ENCODE results near the gene CCDC89. TPM values are rescaled to one million over a fixed set of nuclear protein-coding genes. Genes with fewer than 3 reads are reported as not detected.

CCDC89 gene
- total RNA-seq, 4 donors from 2014 or later, result 1.7 to 3.4 (median 1.7) TPM

GRCh38 chr11:85724748-85725465 lies 38.9 kb upstream of the CCDC89 start:
- TF ChIP-seq POLR2A (IDR thresholded peaks at IDR 0.05) (no peak), POLR2AphosphoS5 (IDR thresholded peaks at IDR 0.05) (no peak), EP300 (IDR thresholded peaks at IDR 0.05) (no peak), CTCF (IDR thresholded peaks at IDR 0.05) (no peak)
- Histone ChIP-seq H3K36me3 (no peaks in the 10 kb centered on the region), H3K27me3 (no peaks in the 10 kb centered on the region), H3K4me3 (no peak overlapping the region), H3K27ac (no peak overlapping the region), H3K9me3 (no peaks in the 10 kb centered on the region), H3K4me1 (no peaks in the 10 kb centered on the region)
- no peak for ATAC-seq
- WGBS, 2 donors (ENCODE audit: low coverage in 1 of 2), result 74 to 87% methylated on average over 3 to 6 of the region's 6 CpGs

GRCh38 chr11:85723088-85723487 lies 37.1 kb upstream of the CCDC89 start:
- 100% methylated on average over 1 of the region's 5 CpGs for WGBS, 2 donors (ENCODE audit: low coverage in 1 of 2)
- Histone ChIP-seq H3K27ac (no peak overlapping the region), H3K4me3 (no peak overlapping the region), H3K4me1 (no peaks in the 10 kb centered on the region), H3K27me3 (no peaks in the 10 kb centered on the region), H3K9me3 (no peaks in the 10 kb centered on the region), H3K36me3 (no peaks in the 10 kb centered on the region)
- ATAC-seq, result no peak
- TF ChIP-seq POLR2A (IDR thresholded peaks at IDR 0.05) (no peak), POLR2AphosphoS5 (IDR thresholded peaks at IDR 0.05) (no peak), EP300 (IDR thresholded peaks at IDR 0.05) (no peak)

GRCh38 chr11:85721191-85721590 lies 35.2 kb upstream of the CCDC89 start:
- no peak for ATAC-seq

GRCh38 chr11:85718991-85719807 lies 33.2 kb upstream of the CCDC89 start:
- WGBS, 2 donors (ENCODE audit: low coverage in 1 of 2), result 25 to 85% methylated on average over 4 to 9 of the region's 10 CpGs
- Histone ChIP-seq H3K27ac (peak overlapping the region in 3 of 4 donors; percentile 22 to 38 (median 38)), H3K4me1 (no peaks in the 10 kb centered on the region), H3K27me3 (no peaks in the 10 kb centered on the region), H3K4me3 (peak overlapping the region in 1 of 2 donors; percentile 27), H3K36me3 (no peaks in the 10 kb centered on the region), H3K9me3 (no peaks in the 10 kb centered on the region)
- TF ChIP-seq POLR2A (IDR thresholded peaks at IDR 0.05) (no peak), POLR2AphosphoS5 (IDR thresholded peaks at IDR 0.05) (peak; percentile 85)
- peak; percentile 89 for ATAC-seq

More at GRCh38 chr11:85721191-85721590, 35.2 kb upstream of the CCDC89 start:
- H3K4me3 ChIP-seq, result no peak overlapping the region
- H3K36me3 ChIP-seq, result no peaks in the 10 kb centered on the region
- H3K27me3 ChIP-seq, result no peaks in the 10 kb centered on the region
- H3K27ac ChIP-seq, result no peak overlapping the region
- TF ChIP-seq POLR2AphosphoS5 (IDR thresholded peaks at IDR 0.05) (no peak), CTCF (IDR thresholded peaks at IDR 0.05) (no peak), POLR2A (IDR thresholded peaks at IDR 0.05) (no peak), EP300 (IDR thresholded peaks at IDR 0.05) (no peak)
- H3K9me3 ChIP-seq, result no peaks in the 10 kb centered on the region
- WGBS, 2 donors (ENCODE audit: low coverage in 1 of 2), result 70 to 83% methylated on average over 3 of the region's 3 CpGs
- no peaks in the 10 kb centered on the region for H3K4me1 ChIP-seq

GRCh38 chr11:85718126-85718943 lies 32.3 kb upstream of the CCDC89 start:
- ATAC-seq, result no peak
- WGBS, 2 donors (ENCODE audit: low coverage in 1 of 2), result 36 to 56% methylated on average over 7 of the region's 7 CpGs
- no peaks in the 10 kb centered on the region for H3K9me3 ChIP-seq
- no peaks in the 10 kb centered on the region for H3K27me3 ChIP-seq
- peak overlapping the region in 1 of 2 donors; percentile 27 for H3K4me3 ChIP-seq
- TF ChIP-seq POLR2A (IDR thresholded peaks at IDR 0.05) (no peak), POLR2AphosphoS5 (IDR thresholded peaks at IDR 0.05) (no peak), CTCF (IDR thresholded peaks at IDR 0.05) (no peak), EP300 (IDR thresholded peaks at IDR 0.05) (no peak)
- no peaks in the 10 kb centered on the region for H3K36me3 ChIP-seq
- no peaks in the 10 kb centered on the region for H3K4me1 ChIP-seq
- H3K27ac ChIP-seq, result peak overlapping the region in 3 of 4 donors; percentile 22 to 38 (median 38)
